ENCODE results near the gene LBR.

DNA sequence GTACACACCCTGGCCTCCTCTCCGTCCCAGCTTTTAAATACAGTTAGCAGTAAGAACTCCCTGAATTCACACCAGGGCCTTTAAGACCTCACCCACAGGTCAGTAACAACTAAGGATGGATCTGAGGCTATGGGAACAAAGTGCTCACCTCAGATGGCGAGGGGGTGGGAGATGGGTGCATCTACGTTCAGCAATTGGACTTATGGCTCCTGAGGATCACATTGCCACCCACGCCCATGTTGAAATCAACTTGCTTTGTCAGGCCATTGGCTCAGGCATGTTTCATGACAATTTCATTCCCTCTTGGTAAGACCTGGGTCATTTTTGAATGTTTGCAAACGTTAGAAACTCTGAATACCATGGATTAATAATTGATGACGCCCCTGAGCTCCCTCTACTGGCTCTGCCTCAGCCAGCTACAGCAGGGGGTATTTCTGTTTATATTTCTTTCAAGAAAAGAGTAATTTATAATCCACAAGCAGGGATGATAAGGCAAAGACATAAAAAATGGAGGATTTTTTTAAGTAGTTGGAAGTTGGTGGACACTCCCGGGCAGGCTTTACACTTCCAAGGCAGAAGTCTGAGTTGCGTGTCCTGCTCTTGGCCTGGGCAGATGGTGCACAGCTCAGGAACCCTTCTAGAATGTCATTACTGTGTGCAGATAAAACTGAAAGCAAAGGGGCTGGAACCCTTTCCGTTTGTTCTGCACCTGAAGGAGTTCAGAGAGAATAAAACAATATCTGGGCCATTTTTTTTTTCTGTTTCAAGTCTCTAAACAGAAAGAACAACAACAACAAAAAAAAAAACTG lies 13.7 kb upstream of the LBR start:
- TF ChIP-seq CTCF (conservative IDR thresholded peaks at IDR 0.05; ENCODE audit: low read length) (peak; percentile 69), EZH2phosphoT487 (IDR thresholded peaks at IDR 0.05; ENCODE audit: borderline replicate concordance) (no peak)
